H9 (cell line): ENCODE data around the gene ZNF764. TPM values are rescaled to one million over a fixed set of nuclear protein-coding genes. Genes with fewer than 3 reads are reported as not detected.

Experiments used
- DNase-seq: peaks from one replicate; pipeline ENCODE4 v3.0.0-alpha.2; 2017
- H2AFZ ChIP-seq: one replicate; pipeline ENCODE4 v1.6.1; 2013; ENCODE audit warnings: mild to moderate bottlenecking, low read length, control low read depth, moderate library complexity
- H2AK5ac ChIP-seq: 2 replicates; pipeline ENCODE4 v1.6.1; 2013; ENCODE audit warnings: low read length, control low read depth, mixed read lengths; ENCODE audit not compliant: insufficient read length
- H2BK120ac ChIP-seq: one replicate; pipeline ENCODE4 v1.6.1; 2013; ENCODE audit warnings: low read depth, mild to moderate bottlenecking, low read length, control low read depth, inconsistent platforms; ENCODE audit not compliant: poor library complexity, severe bottlenecking
- H2BK12ac ChIP-seq: 2 replicates; pipeline ENCODE4 v1.6.1; 2013; ENCODE audit warnings: low read length, control low read depth, mixed read lengths, low read depth; ENCODE audit not compliant: insufficient read length
- H2BK15ac ChIP-seq: 2 replicates; pipeline ENCODE4 v1.6.1; 2013; ENCODE audit warnings: low read depth, low read length, control low read depth
- H2BK20ac ChIP-seq: one replicate; pipeline ENCODE4 v1.6.1; 2013; ENCODE audit warnings: low read depth, mild to moderate bottlenecking, low read length, control low read depth, inconsistent platforms; ENCODE audit not compliant: poor library complexity, severe bottlenecking
- H2BK5ac ChIP-seq: 2 replicates; pipeline ENCODE4 v1.6.1; 2013; ENCODE audit warnings: low read length, control low read depth, mixed read lengths; ENCODE audit not compliant: insufficient read length
- H3K14ac ChIP-seq: 2 replicates; pipeline ENCODE4 v1.6.1; 2013; ENCODE audit warnings: low read length, control low read depth; ENCODE audit not compliant: insufficient read depth
- H3K18ac ChIP-seq: 2 replicates; pipeline ENCODE4 v1.6.1; 2013; ENCODE audit warnings: low read depth, mild to moderate bottlenecking, mixed read lengths, low read length, control low read depth; ENCODE audit not compliant: insufficient read length
- H3K23ac ChIP-seq: 2 replicates; pipeline ENCODE4 v1.6.1; 2013; ENCODE audit warnings: low read length, control low read depth, mixed read lengths, low read depth; ENCODE audit not compliant: insufficient read length
- H3K23me2 ChIP-seq: 2 replicates; pipeline ENCODE4 v1.6.1; 2013; ENCODE audit warnings: low read depth, mild to moderate bottlenecking, mixed read lengths, low read length, control low read depth; ENCODE audit not compliant: insufficient read length, poor library complexity, severe bottlenecking
- H3K27ac ChIP-seq: 2 replicates; pipeline ENCODE4 v1.5.1; 2013; ENCODE audit warnings: low read length, control low read depth, mixed read lengths, low read depth; ENCODE audit not compliant: insufficient read length
- H3K27me3 ChIP-seq: 2 replicates; pipeline ENCODE4 v1.6.1; 2013; ENCODE audit warnings: low read length, control low read depth, inconsistent platforms; ENCODE audit not compliant: insufficient read depth
- H3K4ac ChIP-seq: 2 replicates; pipeline ENCODE4 v1.6.1; 2013; ENCODE audit warnings: low read depth, mild to moderate bottlenecking, control low read depth, inconsistent platforms, low read length, moderate library complexity
- H3K4me1 ChIP-seq: 2 replicates; pipeline ENCODE4 v1.6.1; 2013; ENCODE audit warnings: low read length, control low read depth, inconsistent platforms; ENCODE audit not compliant: insufficient read depth
- H3K4me2 ChIP-seq: 2 replicates; pipeline ENCODE4 v1.6.1; 2013; ENCODE audit warnings: low read length, control low read depth, mixed read lengths; ENCODE audit not compliant: insufficient read length, insufficient read depth
- H3K56ac ChIP-seq: 2 replicates; pipeline ENCODE4 v1.6.1; 2013; ENCODE audit warnings: low read depth, mild to moderate bottlenecking, mixed read lengths, low read length, control low read depth; ENCODE audit not compliant: insufficient read length
- H3K79me1 ChIP-seq: 2 replicates; pipeline ENCODE4 v1.6.1; 2013; ENCODE audit warnings: low read depth, mild to moderate bottlenecking, moderate library complexity, low read length, control low read depth, inconsistent platforms; ENCODE audit not compliant: insufficient read depth, poor library complexity, severe bottlenecking
- H3K79me2 ChIP-seq: 2 replicates; pipeline ENCODE4 v1.6.1; 2013; ENCODE audit warnings: low read length, control low read depth, inconsistent platforms; ENCODE audit not compliant: insufficient read depth
- H3K9ac ChIP-seq: 2 replicates; pipeline ENCODE4 v1.6.1; 2013; ENCODE audit warnings: low read length, control low read depth, mixed read lengths; ENCODE audit not compliant: insufficient read length; ENCODE audit errors: extremely low read depth
- H3K9me3 ChIP-seq: one replicate; pipeline ENCODE4 v1.6.1; 2013; ENCODE audit warnings: low read depth, low read length, inconsistent platforms; ENCODE audit not compliant: control insufficient read depth
- H3T11ph ChIP-seq: one replicate; pipeline ENCODE4 v1.6.1; 2013; ENCODE audit warnings: mild to moderate bottlenecking, low read length, control low read depth, inconsistent platforms
- H4K20me1 ChIP-seq: one replicate; pipeline ENCODE4 v1.6.1; 2013; ENCODE audit not compliant: control insufficient read depth, insufficient read length, insufficient read depth
- H4K5ac ChIP-seq: 2 replicates; pipeline ENCODE4 v1.6.1; 2013; ENCODE audit warnings: low read depth, mild to moderate bottlenecking, mixed read lengths, low read length, control low read depth; ENCODE audit not compliant: insufficient read length
- H4K8ac ChIP-seq: replicated peaks from 2 replicates; pipeline ENCODE4 v1.6.1; 2013; ENCODE audit warnings: low read length, control low read depth, mixed read lengths, low read depth; ENCODE audit not compliant: insufficient read length
- H4K91ac ChIP-seq: 2 replicates; pipeline ENCODE4 v1.6.1; 2013; ENCODE audit warnings: low read depth, mild to moderate bottlenecking, moderate library complexity, mixed read lengths, low read length, control low read depth; ENCODE audit not compliant: insufficient read length
- H3K27ac Mint-ChIP-seq, 3 experiments: 2 replicates in 2 of 3; 3 replicates in 1 of 3; pipeline ENCODE4 v1.8.0; 2020 to 2021; ENCODE audit warnings: mixed read lengths in 3 of 3, mild to moderate bottlenecking in 1 of 3, moderate library complexity in 1 of 3
- H3K27me3 Mint-ChIP-seq: 2 replicates; pipeline ENCODE4 v1.8.0; 2021; ENCODE audit warnings: low read depth, mild to moderate bottlenecking, moderate library complexity, mixed read lengths
- H3K36me3 Mint-ChIP-seq, 3 experiments: 2 replicates in 2 of 3; 3 replicates in 1 of 3; pipeline ENCODE4 v1.8.0; 2020 to 2021; ENCODE audit warnings: low read depth in 3 of 3, mixed read lengths in 3 of 3; ENCODE audit not compliant: insufficient read depth in 1 of 3
- H3K4me1 Mint-ChIP-seq, 2 experiments: 2 replicates each; pipeline ENCODE4 v1.8.0; 2020; ENCODE audit warnings: mixed read lengths in 2 of 2
- H3K4me3 Mint-ChIP-seq, 2 experiments: 2 replicates in 1 of 2; 3 replicates in 1 of 2; pipeline ENCODE4 v1.8.0; 2020 to 2021; ENCODE audit warnings: mild to moderate bottlenecking in 2 of 2, mixed read lengths in 2 of 2, moderate library complexity in 1 of 2
- H3K9me3 Mint-ChIP-seq, 2 experiments: 2 replicates in 1 of 2; 3 replicates in 1 of 2; pipeline ENCODE4 v1.8.0; 2020; ENCODE audit warnings: mild to moderate bottlenecking in 2 of 2, mixed read lengths in 2 of 2, moderate library complexity in 1 of 2
- WGBS: extraction: QIAGEN DNeasy Blood & Tissue Kit; methylation state at CpG from one replicate; pipeline ENCODE4 v1.1.7; 2013; ENCODE audit warnings: missing lambda C conversion rate, low lambda C conversion rate, mixed read lengths; ENCODE audit not compliant: insufficient read length; ENCODE audit errors: extremely low coverage; 5-methylcytosine and 5-hydroxymethylcytosine counted together
- total RNA-seq: library from RNA; stranded (reverse); gene quantifications from 2 replicates; pipeline ENCODE4 v1.2.1, GENCODE V29; 2021
- TF ChIP-seq, protein P1 (sequence below): fragments of 200-600 bp; sonication (generic); conservative IDR thresholded peaks from 3 replicates; pipeline ENCODE4 v1.8.0; 2021; ENCODE audit warnings: antibody characterized with exemption, mild to moderate bottlenecking

The ZNF764 gene
- total RNA-seq, 1 experiment from 2014 or later, result 11.4 TPM

DNA sequence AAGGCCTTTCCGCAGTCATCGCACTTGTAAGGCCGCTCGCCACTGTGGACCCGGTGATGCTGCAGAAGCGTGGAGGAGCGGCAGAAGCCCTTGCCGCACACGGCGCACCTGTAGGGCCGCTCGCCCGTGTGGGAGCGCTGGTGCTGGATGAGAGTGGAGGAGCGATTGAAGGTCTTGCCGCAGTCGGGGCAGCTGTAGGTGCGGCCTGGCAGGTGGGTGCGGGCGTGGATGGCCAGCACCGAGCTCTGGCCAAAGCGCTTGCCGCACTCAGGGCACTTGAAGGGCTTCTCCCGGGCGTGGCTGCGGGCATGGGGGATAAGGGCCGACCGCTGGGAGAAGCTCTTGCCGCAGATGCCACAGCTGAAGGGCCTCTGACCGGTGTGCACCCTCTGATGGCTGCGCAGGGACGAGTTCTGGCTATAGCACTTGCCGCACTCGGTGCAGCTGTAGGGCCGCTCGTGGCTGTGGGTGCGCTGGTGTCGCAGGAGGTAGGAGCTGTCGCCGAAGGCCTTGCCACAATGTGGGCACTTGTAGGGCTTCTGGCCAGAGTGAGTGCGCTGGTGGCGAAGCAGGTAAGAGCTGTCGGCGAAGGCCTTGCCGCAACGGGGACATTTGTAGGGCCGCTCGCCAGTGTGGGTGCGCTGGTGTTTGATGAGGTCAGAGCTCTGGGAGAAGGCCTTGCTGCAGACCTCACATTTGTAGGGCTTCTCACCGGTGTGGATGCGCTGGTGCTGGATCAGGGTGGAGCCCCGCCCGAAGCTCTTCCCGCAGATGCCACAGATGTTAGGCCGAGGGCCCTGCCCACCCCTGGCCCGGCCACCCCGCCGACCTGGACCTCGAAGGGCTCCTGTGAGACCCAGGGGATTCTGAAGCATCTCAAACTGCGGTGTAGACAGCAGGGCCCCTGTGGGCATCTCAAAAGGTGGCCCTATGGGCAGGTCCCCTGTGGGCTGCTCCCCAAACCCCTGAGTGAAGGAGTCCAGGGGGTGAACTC, 33.3 kb downstream of the ZNF764 start:
- no peak overlapping the region for H3K18ac ChIP-seq
- H2BK12ac ChIP-seq, result no peak overlapping the region
- WGBS, result no CpG with 5 or more reads among the region's 60 CpGs
- TF ChIP-seq, protein P1, sequence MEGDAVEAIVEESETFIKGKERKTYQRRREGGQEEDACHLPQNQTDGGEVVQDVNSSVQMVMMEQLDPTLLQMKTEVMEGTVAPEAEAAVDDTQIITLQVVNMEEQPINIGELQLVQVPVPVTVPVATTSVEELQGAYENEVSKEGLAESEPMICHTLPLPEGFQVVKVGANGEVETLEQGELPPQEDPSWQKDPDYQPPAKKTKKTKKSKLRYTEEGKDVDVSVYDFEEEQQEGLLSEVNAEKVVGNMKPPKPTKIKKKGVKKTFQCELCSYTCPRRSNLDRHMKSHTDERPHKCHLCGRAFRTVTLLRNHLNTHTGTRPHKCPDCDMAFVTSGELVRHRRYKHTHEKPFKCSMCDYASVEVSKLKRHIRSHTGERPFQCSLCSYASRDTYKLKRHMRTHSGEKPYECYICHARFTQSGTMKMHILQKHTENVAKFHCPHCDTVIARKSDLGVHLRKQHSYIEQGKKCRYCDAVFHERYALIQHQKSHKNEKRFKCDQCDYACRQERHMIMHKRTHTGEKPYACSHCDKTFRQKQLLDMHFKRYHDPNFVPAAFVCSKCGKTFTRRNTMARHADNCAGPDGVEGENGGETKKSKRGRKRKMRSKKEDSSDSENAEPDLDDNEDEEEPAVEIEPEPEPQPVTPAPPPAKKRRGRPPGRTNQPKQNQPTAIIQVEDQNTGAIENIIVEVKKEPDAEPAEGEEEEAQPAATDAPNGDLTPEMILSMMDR, result no peak
- no peaks in the 10 kb centered on the region for H3K79me1 ChIP-seq
- H3K27ac ChIP-seq, result no peak overlapping the region
- H3K4me3 Mint-ChIP-seq, result peak overlapping the region; percentile 40 to 57
- H3K27ac Mint-ChIP-seq, result no peak overlapping the region; a peak in 1 of 7 replicates
- no peaks in the 10 kb centered on the region for H3K9me3 Mint-ChIP-seq
- no peaks in the 10 kb centered on the region for H4K20me1 ChIP-seq
- no peak overlapping the region for H2BK15ac ChIP-seq
- H3K27me3 ChIP-seq, result no peaks in the 10 kb centered on the region
- H3K14ac ChIP-seq, result no peak overlapping the region
- H3K9ac ChIP-seq, result no peak overlapping the region
- peaks cover 15% of the 10 kb centered on the region for H3K23me2 ChIP-seq
- peaks cover 2% of the 10 kb centered on the region; the same call in 1 of the 2 replicates for H3K4me1 ChIP-seq
- H3K9me3 ChIP-seq, result no peaks in the 10 kb centered on the region
- H3K4me2 ChIP-seq, result no peak overlapping the region
- no peak overlapping the region for H3K4ac ChIP-seq
- H2BK20ac ChIP-seq, result no peak overlapping the region
- no peak overlapping the region for H2BK5ac ChIP-seq
- H3T11ph ChIP-seq, result no peak overlapping the region
- peaks cover 16% of the 10 kb centered on the region in 2 experiments for H3K4me1 Mint-ChIP-seq
- H2BK120ac ChIP-seq, result no peak overlapping the region
- H3K56ac ChIP-seq, result no peak overlapping the region
- DNase-seq, result no peak
- no peak overlapping the region for H4K91ac ChIP-seq
- no peak overlapping the region for H3K23ac ChIP-seq
- no peaks in the 10 kb centered on the region for H3K27me3 Mint-ChIP-seq
- H3K36me3 Mint-ChIP-seq, result peaks cover 0 to 13% (median 9%) of the 10 kb centered on the region in 3 experiments; a peak in 5 of 7 replicates
- no peak overlapping the region for H2AK5ac ChIP-seq
- no peak overlapping the region for H4K8ac ChIP-seq
- no peak overlapping the region for H2AFZ ChIP-seq
- no peaks in the 10 kb centered on the region for H3K79me2 ChIP-seq
- H4K5ac ChIP-seq, result no peak overlapping the region
